ENCODE measurements around the gene DCK. TPM values are rescaled to one million over a fixed set of nuclear protein-coding genes. Genes with fewer than 3 reads are reported as not detected.
"Not testable (repeated sequence)": the region's sequence is repeated elsewhere in the genome, so short reads cannot be mapped to it uniquely, and the experiment has no call there.

DCK gene
- total RNA-seq, 1 experiment from 2014 or later: 11.8 TPM

DNA sequence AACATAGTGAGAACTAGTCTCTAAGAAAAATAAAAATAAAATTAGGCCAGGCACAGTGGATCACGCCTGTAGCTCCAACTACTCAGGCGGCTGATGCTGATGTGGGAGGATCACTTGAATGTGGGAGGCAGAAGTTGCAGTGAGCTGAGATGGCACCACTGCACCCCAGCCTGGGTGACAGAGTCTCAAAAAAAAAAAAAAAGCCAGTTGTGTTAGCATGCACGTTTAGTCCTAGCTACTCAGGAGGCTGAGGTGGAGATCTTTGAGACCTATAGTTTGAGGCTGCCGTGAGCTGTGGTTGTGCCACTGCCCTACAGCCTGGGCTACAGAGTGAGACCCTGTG lies 2.5 kb downstream of the DCK start:
- no peak overlapping the region for H2AFZ ChIP-seq
- ChIA-PET POLR2A (ENCODE audit: unreplicated experiment) (no interaction called here), CTCF (no interaction called here)
- no peak overlapping the region for H3K4me3 ChIP-seq
- intact Hi-C loops (cut with micrococcal nuclease; ENCODE audit: unreplicated experiment): loop anchor here (10.0 kb wide), 1 partner anchor 311 kb away; the partner anchor contains the start of gene UTP3
- H3K9me2 ChIP-seq (ENCODE audit: insufficient read depth): no peaks in the 10 kb centered on the region
- peaks cover 10% of the 10 kb centered on the region; the same call in 1 of the 2 replicates for H3K4me1 ChIP-seq (replicated peaks; ENCODE audit: insufficient read depth)
- H4K20me1 ChIP-seq (ENCODE audit: insufficient read depth): no peaks in the 10 kb centered on the region
- BruUV-seq (replicated peaks): no TSS peak
- H3K4me2 ChIP-seq: no peak overlapping the region
- H3K27ac ChIP-seq: no peak overlapping the region
- no peak for DNase-seq
- H3K36me3 ChIP-seq (ENCODE audit: low read depth): no peaks in the 10 kb centered on the region
- H3F3A ChIP-seq (ENCODE audit: insufficient read depth, low read depth): peaks cover 7% of the 10 kb centered on the region; the same call in 1 of the 2 replicates
- no peak for TF ChIP-seq EZH2 (IDR thresholded peaks at IDR 0.05; ENCODE audit: low read depth)
- TF ChIP-seq, protein P1, sequence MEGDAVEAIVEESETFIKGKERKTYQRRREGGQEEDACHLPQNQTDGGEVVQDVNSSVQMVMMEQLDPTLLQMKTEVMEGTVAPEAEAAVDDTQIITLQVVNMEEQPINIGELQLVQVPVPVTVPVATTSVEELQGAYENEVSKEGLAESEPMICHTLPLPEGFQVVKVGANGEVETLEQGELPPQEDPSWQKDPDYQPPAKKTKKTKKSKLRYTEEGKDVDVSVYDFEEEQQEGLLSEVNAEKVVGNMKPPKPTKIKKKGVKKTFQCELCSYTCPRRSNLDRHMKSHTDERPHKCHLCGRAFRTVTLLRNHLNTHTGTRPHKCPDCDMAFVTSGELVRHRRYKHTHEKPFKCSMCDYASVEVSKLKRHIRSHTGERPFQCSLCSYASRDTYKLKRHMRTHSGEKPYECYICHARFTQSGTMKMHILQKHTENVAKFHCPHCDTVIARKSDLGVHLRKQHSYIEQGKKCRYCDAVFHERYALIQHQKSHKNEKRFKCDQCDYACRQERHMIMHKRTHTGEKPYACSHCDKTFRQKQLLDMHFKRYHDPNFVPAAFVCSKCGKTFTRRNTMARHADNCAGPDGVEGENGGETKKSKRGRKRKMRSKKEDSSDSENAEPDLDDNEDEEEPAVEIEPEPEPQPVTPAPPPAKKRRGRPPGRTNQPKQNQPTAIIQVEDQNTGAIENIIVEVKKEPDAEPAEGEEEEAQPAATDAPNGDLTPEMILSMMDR (conservative IDR thresholded peaks at IDR 0.05): no peak
- H3K9me3 ChIP-seq (ENCODE audit: insufficient read depth, low read depth): no peaks in the 10 kb centered on the region
- no peaks in the 10 kb centered on the region for H3K27me3 ChIP-seq (ENCODE audit: insufficient read depth, low read depth)
- peaks cover 24% of the 10 kb centered on the region for H3K79me2 ChIP-seq (ENCODE audit: low read depth)

DNA sequence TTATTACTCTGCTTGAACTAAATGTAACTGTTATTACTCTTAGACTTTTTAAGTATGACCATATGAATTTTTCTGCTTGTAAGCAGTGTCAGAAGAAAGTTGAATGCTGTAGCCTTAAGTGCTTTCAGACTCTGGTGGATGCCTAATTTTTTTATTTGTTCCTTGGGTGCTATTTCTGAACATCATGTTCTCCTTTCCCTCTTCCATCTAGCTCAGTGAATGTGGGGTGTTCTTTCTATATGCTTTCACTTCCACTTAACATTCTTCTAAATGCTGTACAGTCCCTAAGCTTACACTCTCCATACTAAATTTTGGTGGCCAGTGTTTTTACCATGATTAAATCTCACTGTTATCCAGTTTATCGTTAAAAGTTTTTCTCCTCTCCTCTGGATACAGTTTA lies 3.6 kb downstream of the DCK start:
- H3F3A ChIP-seq (ENCODE audit: insufficient read depth, low read depth): peaks cover 7% of the 10 kb centered on the region; the same call in 1 of the 2 replicates
- no peak overlapping the region for H3K27ac ChIP-seq
- no peak overlapping the region for H3K4me3 ChIP-seq
- no peak for TF ChIP-seq EZH2 (IDR thresholded peaks at IDR 0.05; ENCODE audit: low read depth)
- TF ChIP-seq, protein P1 (conservative IDR thresholded peaks at IDR 0.05): no peak
- BruUV-seq (replicated peaks): no TSS peak
- no peaks in the 10 kb centered on the region for H4K20me1 ChIP-seq (ENCODE audit: insufficient read depth)
- no peak for DNase-seq
- no peaks in the 10 kb centered on the region for H3K9me3 ChIP-seq (ENCODE audit: insufficient read depth, low read depth)
- H3K9me2 ChIP-seq (ENCODE audit: insufficient read depth): no peaks in the 10 kb centered on the region
- no peaks in the 10 kb centered on the region for H3K36me3 ChIP-seq (ENCODE audit: low read depth)
- CTCF ChIA-PET: no interaction called here
- peaks cover 10% of the 10 kb centered on the region; the same call in 1 of the 2 replicates for H3K4me1 ChIP-seq (replicated peaks; ENCODE audit: insufficient read depth)
- no peak overlapping the region for H3K4me2 ChIP-seq
- peaks cover 24% of the 10 kb centered on the region for H3K79me2 ChIP-seq (ENCODE audit: low read depth)
- intact Hi-C loops (cut with micrococcal nuclease; ENCODE audit: unreplicated experiment): loop anchor here (10.0 kb wide), 1 partner anchor 312 kb away; the partner anchor contains the start of gene UTP3
- POLR2A ChIA-PET (ENCODE audit: unreplicated experiment): no interaction called here
- H3K27me3 ChIP-seq (ENCODE audit: insufficient read depth, low read depth): no peaks in the 10 kb centered on the region
- no peak overlapping the region for H2AFZ ChIP-seq

DNA sequence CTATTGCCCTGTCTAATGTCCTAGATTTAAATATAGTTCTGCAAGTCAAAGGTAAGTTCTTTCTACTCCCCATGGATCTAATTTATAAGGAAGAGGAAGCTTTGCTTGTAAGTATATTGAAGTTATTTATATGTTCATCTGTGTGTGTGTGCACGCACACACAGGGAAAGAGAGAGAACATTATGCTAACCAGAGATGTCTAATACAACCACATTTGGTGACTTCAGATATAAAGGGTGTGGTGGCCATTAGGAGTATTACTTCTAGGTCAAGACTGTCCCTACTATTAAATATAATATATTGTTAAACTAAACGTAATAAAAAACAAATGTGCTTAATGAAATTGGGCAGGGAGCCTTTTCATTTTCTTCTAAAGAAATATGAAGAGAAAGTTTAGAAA lies 4.1 kb downstream of the DCK start:
- Histone ChIP-seq H3K4me3 (no peak overlapping the region), H3K27ac (no peak overlapping the region), H3K79me2 (ENCODE audit: low read depth) (peaks cover 24% of the 10 kb centered on the region), H2AFZ (no peak overlapping the region), H4K20me1 (ENCODE audit: insufficient read depth) (no peaks in the 10 kb centered on the region), H3K9me3 (ENCODE audit: insufficient read depth, low read depth) (no peaks in the 10 kb centered on the region), H3K36me3 (ENCODE audit: low read depth) (no peaks in the 10 kb centered on the region), H3F3A (ENCODE audit: insufficient read depth, low read depth) (peaks cover 6% of the 10 kb centered on the region; the same call in 1 of the 2 replicates), H3K9me2 (ENCODE audit: insufficient read depth) (no peaks in the 10 kb centered on the region), H3K4me1 (replicated peaks; ENCODE audit: insufficient read depth) (peaks cover 10% of the 10 kb centered on the region; the same call in 1 of the 2 replicates), H3K4me2 (no peak overlapping the region), H3K27me3 (ENCODE audit: insufficient read depth, low read depth) (no peaks in the 10 kb centered on the region)
- BruUV-seq (replicated peaks): no TSS peak
- no peak for DNase-seq
- CTCF ChIA-PET: no interaction called here
- intact Hi-C loops (cut with micrococcal nuclease; ENCODE audit: unreplicated experiment): loop anchor here (10.0 kb wide), 1 partner anchor 313 kb away; the partner anchor contains the start of gene UTP3
- TF ChIP-seq, protein P1 (conservative IDR thresholded peaks at IDR 0.05): no peak
- no peak for TF ChIP-seq EZH2 (IDR thresholded peaks at IDR 0.05; ENCODE audit: low read depth)
- POLR2A ChIA-PET (ENCODE audit: unreplicated experiment): no interaction called here

DNA sequence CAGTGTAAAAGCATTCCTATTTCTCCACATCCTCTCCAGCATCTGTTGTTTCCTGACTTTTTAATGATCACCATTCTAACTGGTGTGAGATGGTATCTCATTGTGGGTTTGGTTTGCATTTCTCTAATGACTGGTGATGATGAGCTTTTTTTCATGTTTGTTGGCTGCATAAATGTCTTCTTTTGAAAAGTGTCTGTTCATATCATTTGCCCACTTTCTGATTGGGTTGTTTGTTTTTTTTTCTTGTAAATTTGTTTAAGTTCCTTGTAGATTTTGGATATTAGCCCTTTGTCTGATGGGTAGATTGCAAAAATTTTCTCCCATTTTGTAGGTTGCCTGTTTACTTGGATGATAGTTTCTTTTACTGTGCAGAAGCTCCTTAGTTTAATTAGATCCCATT lies 6.2 kb downstream of the DCK start:
- H3K9me3 ChIP-seq (ENCODE audit: insufficient read depth, low read depth); H3F3A ChIP-seq (ENCODE audit: insufficient read depth, low read depth); POLR2A ChIA-PET (ENCODE audit: unreplicated experiment); H3K4me2 ChIP-seq; CTCF ChIA-PET; H3K27ac ChIP-seq; H2AFZ ChIP-seq; H4K20me1 ChIP-seq (ENCODE audit: insufficient read depth); H3K4me3 ChIP-seq; DNase-seq; H3K27me3 ChIP-seq (ENCODE audit: insufficient read depth, low read depth); H3K9me2 ChIP-seq (ENCODE audit: insufficient read depth); H3K4me1 ChIP-seq (replicated peaks; ENCODE audit: insufficient read depth); BruUV-seq (replicated peaks); H3K36me3 ChIP-seq (ENCODE audit: low read depth): not testable (repeated sequence)
- peaks cover 18% of the 10 kb centered on the region for H3K79me2 ChIP-seq (ENCODE audit: low read depth)
- intact Hi-C loops (cut with micrococcal nuclease; ENCODE audit: unreplicated experiment): loop anchor here (10.0 kb wide), 1 partner anchor 315 kb away; the partner anchor contains the start of gene UTP3

DNA sequence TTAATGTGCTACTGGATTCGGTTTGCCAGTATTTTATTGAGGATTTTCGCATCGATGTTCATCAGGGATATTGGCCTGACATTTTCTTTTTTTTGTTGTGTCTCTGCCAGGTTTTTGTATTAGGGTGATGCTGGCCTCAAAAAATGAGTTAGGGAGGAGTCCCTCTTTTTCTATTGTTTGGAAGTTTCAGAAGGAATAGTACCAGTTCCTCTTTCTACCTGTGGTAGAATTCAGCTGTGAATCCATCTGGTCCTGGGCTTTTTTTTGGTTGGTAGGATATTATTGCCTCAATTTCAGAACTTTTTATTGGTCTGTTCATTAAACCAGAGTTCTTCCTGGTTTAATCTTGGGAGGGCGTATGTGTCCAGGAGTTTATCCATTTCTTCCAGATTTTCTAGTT lies 7.9 kb downstream of the DCK start:
- H3F3A ChIP-seq (ENCODE audit: insufficient read depth, low read depth); H2AFZ ChIP-seq; H3K4me1 ChIP-seq (replicated peaks; ENCODE audit: insufficient read depth); intact Hi-C loops (cut with micrococcal nuclease; ENCODE audit: unreplicated experiment); POLR2A ChIA-PET (ENCODE audit: unreplicated experiment); H3K4me3 ChIP-seq; H3K4me2 ChIP-seq; H3K27me3 ChIP-seq (ENCODE audit: insufficient read depth, low read depth); H3K36me3 ChIP-seq (ENCODE audit: low read depth); H4K20me1 ChIP-seq (ENCODE audit: insufficient read depth); BruUV-seq (replicated peaks); H3K79me2 ChIP-seq (ENCODE audit: low read depth); DNase-seq; CTCF ChIA-PET; H3K9me3 ChIP-seq (ENCODE audit: insufficient read depth, low read depth); H3K27ac ChIP-seq; H3K9me2 ChIP-seq (ENCODE audit: insufficient read depth): not testable (repeated sequence)

Data from PC-9 (cell line).